GM18499 (cell line): ENCODE measurements around the gene PLEKHA4.

Experiments
- ATAC-seq: cut with Tn5 transposase; IDR thresholded peaks from one replicate; pipeline ENCODE4 v1.9.1; 2021; ENCODE audit warnings: moderate number of reproducible peaks; ENCODE audit not compliant: insufficient read depth, unreplicated experiment

The PLEKHA4 gene

GRCh38 chr19:48833977-48834376 lies 34.4 kb downstream of the PLEKHA4 start:
- no peak for ATAC-seq

GRCh38 chr19:48833049-48833448 lies 35.4 kb downstream of the PLEKHA4 start:
- no peak for ATAC-seq

- no peak for ATAC-seq
Measured at GRCh38 chr19:48830965-48831364, 37.5 kb downstream of the PLEKHA4 start.

- no peak for ATAC-seq
Measured at GRCh38 chr19:48830088-48830487, 38.3 kb downstream of the PLEKHA4 start.

- ATAC-seq: no peak
Measured at GRCh38 chr19:48826606-48827020, 41.8 kb downstream of the PLEKHA4 start.

- ATAC-seq: no peak
Measured at GRCh38 chr19:48822514-48822913, 45.9 kb downstream of the PLEKHA4 start.

GRCh38 chr19:48821633-48822032 lies 46.8 kb downstream of the PLEKHA4 start:
- no peak for ATAC-seq

- ATAC-seq: no peak
Measured at GRCh38 chr19:48819366-48819816, 49.0 kb downstream of the PLEKHA4 start.

GRCh38 chr19:48818234-48818820 lies 50.1 kb downstream of the PLEKHA4 start:
- no peak for ATAC-seq

- ATAC-seq: no peak
Measured at GRCh38 chr19:48817585-48818124, 50.8 kb downstream of the PLEKHA4 start.

GRCh38 chr19:48815870-48816501 lies 52.4 kb downstream of the PLEKHA4 start:
- ATAC-seq: no peak

- no peak for ATAC-seq
Measured at GRCh38 chr19:48814895-48815294, 53.5 kb downstream of the PLEKHA4 start.

GRCh38 chr19:48813123-48813913 lies 55.1 kb downstream of the PLEKHA4 start:
- no peak for ATAC-seq

- no peak for ATAC-seq
Measured at GRCh38 chr19:48812094-48812929, 56.1 kb downstream of the PLEKHA4 start.

GRCh38 chr19:48810151-48810550 lies 58.3 kb downstream of the PLEKHA4 start:
- ATAC-seq: no peak

GRCh38 chr19:48807590-48808308 lies 60.7 kb downstream of the PLEKHA4 start:
- ATAC-seq: no peak

- ATAC-seq: no peak
Measured at GRCh38 chr19:48806818-48807589, 61.4 kb downstream of the PLEKHA4 start.

- ATAC-seq: no peak
Measured at GRCh38 chr19:48806518-48806817, 61.9 kb downstream of the PLEKHA4 start.

- no peak for ATAC-seq
Measured at GRCh38 chr19:48805452-48805851, 63.0 kb downstream of the PLEKHA4 start.
